ENCODE data around the gene HOXB5. TPM values are rescaled to one million over a fixed set of nuclear protein-coding genes. Genes with fewer than 3 reads are reported as not detected.

HOXB5 gene
- total RNA-seq, 1 donor from 2014 or later, result not detected

DNA sequence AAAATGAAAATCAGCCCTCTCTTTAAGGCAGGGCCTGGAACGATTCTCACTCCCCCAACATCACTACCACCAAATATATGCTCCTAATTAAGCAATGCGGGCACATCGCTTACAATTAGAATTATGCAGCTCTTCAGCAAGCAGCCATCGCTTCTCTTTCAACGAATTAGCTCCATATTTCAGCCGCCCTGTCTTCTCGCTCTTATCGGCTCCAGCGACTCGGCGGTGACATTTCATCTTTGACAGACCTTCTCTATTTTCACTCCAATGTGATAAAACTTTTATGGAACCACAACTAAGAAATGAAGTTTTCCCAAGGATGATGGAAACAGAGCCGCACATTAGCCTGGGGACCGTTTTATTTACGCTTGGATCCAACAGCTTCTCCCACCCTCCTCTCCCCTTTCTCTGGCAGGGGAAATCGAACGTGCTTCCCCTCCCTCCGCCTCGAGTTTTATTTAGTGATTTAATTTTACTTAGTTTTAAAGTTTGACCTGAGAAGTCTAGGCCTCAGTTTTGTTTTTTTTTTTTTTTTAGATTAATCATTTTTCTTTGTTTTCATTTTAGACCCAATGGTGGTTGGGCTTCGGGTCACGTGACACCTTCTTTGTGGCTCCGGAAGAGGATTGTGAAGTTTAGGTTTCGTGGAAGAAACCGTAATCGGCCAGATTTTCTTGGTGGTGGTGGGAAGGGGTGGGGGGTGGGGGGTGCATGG, 45.6 kb downstream of the HOXB5 start:
- Histone ChIP-seq H3K9ac (no peak overlapping the region), H3K4me3 (no peak overlapping the region), H3K27ac (no peak overlapping the region), H3K9me3 (ENCODE audit: low read depth) (no peaks in the 10 kb centered on the region), H2AFZ (replicated peaks) (no peak overlapping the region), H4K20me1 (ENCODE audit: low read depth) (peaks cover 98% of the 10 kb centered on the region), H3K4me1 (no peaks in the 10 kb centered on the region), H3K4me2 (no peak overlapping the region), H3K27me3 (peaks cover 100% of the 10 kb centered on the region), H3K79me2 (ENCODE audit: low read depth) (no peaks in the 10 kb centered on the region), H3F3A (ENCODE audit: low read depth) (peaks cover 4% of the 10 kb centered on the region), H3K36me3 (no peaks in the 10 kb centered on the region)
- Mint-ChIP-seq H3K4me3 (peak overlapping the region; percentile 43), H3K9me3 (peaks cover 9% of the 10 kb centered on the region), H3K27me3 (ENCODE audit: insufficient read depth, low read depth) (peaks cover 89% of the 10 kb centered on the region), H3K36me3 (no peaks in the 10 kb centered on the region), H3K27ac (no peak overlapping the region), H3K4me1 (peaks cover 7% of the 10 kb centered on the region)
- TF ChIP-seq EZH2 (IDR thresholded peaks at IDR 0.05) (peak; percentile 75), CTCF (IDR thresholded peaks at IDR 0.05) (no peak), EZH2phosphoT487 (IDR thresholded peaks at IDR 0.05) (no peak)
- peak; percentile 56 for DNase-seq (ENCODE audit: low spot score)

DNA sequence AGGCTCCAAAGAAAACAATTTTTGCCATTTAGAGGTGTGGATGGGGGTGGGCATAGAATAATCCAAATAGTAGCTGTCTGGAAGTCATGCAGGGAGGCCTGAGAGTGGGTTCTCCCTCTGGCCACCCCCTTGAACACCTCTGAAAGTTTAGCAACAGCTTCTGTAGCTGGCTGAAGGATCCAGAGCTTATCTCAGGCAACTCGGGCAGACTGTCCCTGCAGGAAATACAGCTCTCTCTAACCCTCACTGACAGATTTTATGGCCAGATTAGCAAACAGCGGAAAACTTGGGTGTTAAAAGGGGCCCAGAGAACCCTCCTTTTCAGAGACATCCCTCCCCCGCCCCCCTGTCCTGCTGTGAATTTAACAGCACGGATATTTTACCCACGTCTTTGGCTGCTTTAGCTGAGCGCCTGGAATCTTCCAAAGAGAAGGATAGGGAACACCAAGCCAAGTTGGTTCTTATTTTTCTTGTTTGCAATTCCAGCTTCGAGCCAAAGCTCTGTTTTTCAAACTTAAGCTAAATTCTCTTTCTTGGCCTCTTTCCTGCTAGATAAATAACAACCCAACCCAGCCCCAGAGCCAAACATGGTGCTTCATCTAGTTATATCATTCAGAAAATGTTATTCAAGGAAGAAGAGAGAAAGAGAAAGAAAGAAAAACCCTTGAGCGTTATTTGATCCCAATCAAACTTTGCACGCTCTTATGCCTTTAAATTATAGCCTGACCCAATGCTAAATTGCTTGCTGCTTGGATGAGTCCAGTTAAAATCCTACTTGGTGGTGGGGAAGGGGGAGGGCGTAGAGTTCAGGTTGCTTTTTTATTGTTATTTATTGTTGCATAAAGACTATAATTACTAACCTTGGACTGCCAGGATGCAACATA, 46.4 kb downstream of the HOXB5 start:
- H3F3A ChIP-seq (ENCODE audit: low read depth), result peaks cover 8% of the 10 kb centered on the region
- no peak overlapping the region for H3K4me3 ChIP-seq
- peaks cover 89% of the 10 kb centered on the region for H3K27me3 Mint-ChIP-seq (ENCODE audit: insufficient read depth, low read depth)
- H3K79me2 ChIP-seq (ENCODE audit: low read depth), result no peaks in the 10 kb centered on the region
- H3K4me2 ChIP-seq, result no peak overlapping the region
- no peak overlapping the region for H3K9ac ChIP-seq
- no peaks in the 10 kb centered on the region for H3K36me3 Mint-ChIP-seq
- no peaks in the 10 kb centered on the region for H3K36me3 ChIP-seq
- H3K9me3 ChIP-seq (ENCODE audit: low read depth), result no peaks in the 10 kb centered on the region
- H3K27ac Mint-ChIP-seq, result no peak overlapping the region
- H3K27me3 ChIP-seq, result peaks cover 100% of the 10 kb centered on the region
- TF ChIP-seq EZH2phosphoT487 (IDR thresholded peaks at IDR 0.05), result no peak
- TF ChIP-seq EZH2 (IDR thresholded peaks at IDR 0.05), result peak; percentile 78
- DNase-seq (ENCODE audit: low spot score), result no peak
- no peaks in the 10 kb centered on the region for H3K4me1 ChIP-seq
- H2AFZ ChIP-seq (replicated peaks), result no peak overlapping the region
- peaks cover 98% of the 10 kb centered on the region for H4K20me1 ChIP-seq (ENCODE audit: low read depth)
- H3K9me3 Mint-ChIP-seq, result peaks cover 11% of the 10 kb centered on the region
- no peak overlapping the region for H3K27ac ChIP-seq
- peak overlapping the region; percentile 43 for H3K4me3 Mint-ChIP-seq
- peaks cover 11% of the 10 kb centered on the region for H3K4me1 Mint-ChIP-seq

DNA sequence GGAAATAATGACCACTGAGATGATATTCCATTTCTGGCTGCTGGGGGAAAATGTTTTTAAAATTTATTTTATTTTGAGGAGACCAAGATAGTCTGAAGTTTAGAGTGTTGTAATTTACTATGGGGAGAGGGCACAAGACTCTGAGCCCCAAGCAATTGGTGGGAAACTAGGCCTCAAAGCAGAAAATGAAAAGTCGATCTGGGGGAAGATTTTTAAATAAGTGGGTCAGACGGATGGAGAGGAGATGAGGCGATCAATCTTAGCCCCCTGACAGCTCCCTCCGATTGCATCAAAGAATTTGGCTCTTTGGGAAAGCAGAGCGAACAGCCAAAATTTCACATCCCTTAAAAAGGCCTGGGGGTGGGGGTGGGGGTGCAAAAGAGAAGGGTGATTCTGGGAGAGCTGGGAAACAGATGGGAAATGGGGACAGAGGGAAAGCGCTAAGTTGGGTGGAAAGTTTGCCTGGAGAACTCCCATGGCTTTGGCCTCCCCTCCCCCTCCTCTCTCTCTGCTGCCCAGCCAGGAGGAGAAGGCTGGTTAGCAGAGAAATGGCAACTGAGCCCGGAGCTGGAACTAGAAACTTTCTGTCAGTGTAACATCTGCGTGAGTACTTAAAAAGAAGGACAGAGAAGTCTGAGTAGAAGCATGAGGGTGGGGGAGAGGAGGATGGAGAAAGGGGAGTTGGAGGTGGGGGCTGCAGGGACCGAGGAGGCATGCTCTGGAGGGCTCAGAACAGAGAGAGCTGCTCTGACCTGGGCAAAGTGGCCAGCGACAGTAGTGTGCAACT, 47.2 kb downstream of the HOXB5 start:
- Histone ChIP-seq H3K9ac (no peak overlapping the region), H3K36me3 (no peaks in the 10 kb centered on the region), H3K4me3 (no peak overlapping the region), H3K9me3 (ENCODE audit: low read depth) (no peaks in the 10 kb centered on the region), H3K4me1 (no peaks in the 10 kb centered on the region), H3K79me2 (ENCODE audit: low read depth) (no peaks in the 10 kb centered on the region), H4K20me1 (ENCODE audit: low read depth) (peaks cover 96% of the 10 kb centered on the region), H3K4me2 (no peak overlapping the region), H3K27me3 (peaks cover 100% of the 10 kb centered on the region), H3F3A (ENCODE audit: low read depth) (peaks cover 8% of the 10 kb centered on the region), H2AFZ (replicated peaks) (no peak overlapping the region), H3K27ac (no peak overlapping the region)
- H3K27me3 Mint-ChIP-seq (ENCODE audit: insufficient read depth, low read depth), result peaks cover 87% of the 10 kb centered on the region
- peak; percentile 64 for DNase-seq (ENCODE audit: low spot score)
- TF ChIP-seq EZH2phosphoT487 (IDR thresholded peaks at IDR 0.05) (no peak), EZH2 (IDR thresholded peaks at IDR 0.05) (peak; percentile 14)
- peaks cover 11% of the 10 kb centered on the region for H3K4me1 Mint-ChIP-seq
- peak overlapping the region; percentile 4 for H3K4me3 Mint-ChIP-seq
- H3K36me3 Mint-ChIP-seq, result no peaks in the 10 kb centered on the region
- H3K9me3 Mint-ChIP-seq, result peaks cover 11% of the 10 kb centered on the region
- no peak overlapping the region for H3K27ac Mint-ChIP-seq

GRCh38 chr17:48545539-48545938, 48.0 kb downstream of the HOXB5 start:
- H3K4me3 Mint-ChIP-seq, result peak overlapping the region; percentile 49
- no peak overlapping the region for H3K4me3 ChIP-seq
- H3K4me1 Mint-ChIP-seq, result peaks cover 11% of the 10 kb centered on the region

More at GRCh38 chr17:48545539-48545938, 48.0 kb downstream of the HOXB5 start:
- Histone ChIP-seq H4K20me1 (ENCODE audit: low read depth) (peaks cover 95% of the 10 kb centered on the region), H3K79me2 (ENCODE audit: low read depth) (no peaks in the 10 kb centered on the region), H3K36me3 (no peaks in the 10 kb centered on the region), H3K27me3 (peaks cover 100% of the 10 kb centered on the region), H3F3A (ENCODE audit: low read depth) (peaks cover 8% of the 10 kb centered on the region), H3K4me1 (no peaks in the 10 kb centered on the region), H2AFZ (replicated peaks) (no peak overlapping the region), H3K9ac (no peak overlapping the region), H3K4me2 (no peak overlapping the region), H3K27ac (no peak overlapping the region), H3K9me3 (ENCODE audit: low read depth) (no peaks in the 10 kb centered on the region)
- H3K9me3 Mint-ChIP-seq, result peaks cover 11% of the 10 kb centered on the region
- no peak overlapping the region for H3K27ac Mint-ChIP-seq
- no peak for TF ChIP-seq EZH2phosphoT487 (IDR thresholded peaks at IDR 0.05)
- no peak for TF ChIP-seq EZH2 (IDR thresholded peaks at IDR 0.05)
- no peak for TF ChIP-seq CTCF (IDR thresholded peaks at IDR 0.05)
- peaks cover 87% of the 10 kb centered on the region for H3K27me3 Mint-ChIP-seq (ENCODE audit: insufficient read depth, low read depth)
- no peaks in the 10 kb centered on the region for H3K36me3 Mint-ChIP-seq
- peak; percentile 1 for DNase-seq (ENCODE audit: low spot score)
